GM12864 (cell line): Measurements from ENCODE around the gene WHRN.

ENCODE experiments used
- DNase-seq: peaks from one replicate; pipeline ENCODE4 v3.0.0-alpha.2; 2011; ENCODE audit warnings: low read depth
- H3K4me3 ChIP-seq: 2 replicates; pipeline ENCODE4 v1.5.1; 2011; ENCODE audit warnings: mild to moderate bottlenecking, low read depth, low read length, control low read depth
- TF ChIP-seq, protein P1 (sequence below): IDR thresholded peaks from 2 replicates; pipeline ENCODE4 v1.5.1; 2011; ENCODE audit warnings: low read depth, mild to moderate bottlenecking, moderate library complexity, low read length, control low read depth, inconsistent platforms; ENCODE audit errors: missing control alignments

The WHRN gene

DNA sequence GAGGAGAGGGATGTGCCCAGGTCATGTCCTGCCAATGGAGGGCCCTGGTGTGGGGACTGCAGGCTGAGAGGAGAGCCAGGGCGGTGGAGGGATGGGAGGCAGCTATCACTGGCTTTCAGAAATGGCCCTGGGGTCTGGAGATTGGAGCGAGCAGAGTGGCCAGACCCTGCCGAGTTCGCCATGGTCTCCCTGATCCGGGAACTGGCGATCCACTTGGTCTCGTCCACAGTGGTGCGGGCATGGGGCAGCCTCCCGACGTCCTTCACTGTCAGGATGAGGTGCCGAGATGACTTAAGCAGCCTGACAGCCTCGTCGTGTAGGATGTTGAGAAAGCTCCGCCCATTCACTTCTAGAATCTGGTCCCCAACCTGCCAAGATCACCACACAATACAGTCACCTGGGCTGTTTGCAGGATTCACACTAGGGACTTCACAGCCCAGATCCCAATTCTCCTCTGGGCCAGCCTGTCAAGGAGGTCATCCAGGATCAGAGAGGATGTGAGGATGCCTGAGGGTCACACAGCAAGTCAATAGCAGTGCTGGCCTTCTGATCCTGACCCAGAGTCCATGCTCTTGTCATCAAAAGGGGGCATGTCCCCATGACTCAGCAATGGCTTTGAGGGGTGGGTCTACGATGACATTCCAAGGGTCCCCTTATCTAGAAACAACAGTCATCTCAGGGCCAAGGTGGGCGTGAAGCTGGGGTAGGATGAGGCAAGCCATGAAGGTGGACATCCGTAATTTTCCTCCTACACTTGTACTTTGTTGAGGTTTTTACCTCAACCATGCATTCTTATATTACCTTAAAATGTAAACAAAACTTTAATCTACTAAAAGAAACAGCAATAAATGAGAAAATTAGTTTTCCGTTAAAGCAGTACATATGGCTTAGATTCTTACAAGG is 79.0 kb downstream of the WHRN start:
- H3K4me3 ChIP-seq = no peak overlapping the region
- TF ChIP-seq, protein P1, sequence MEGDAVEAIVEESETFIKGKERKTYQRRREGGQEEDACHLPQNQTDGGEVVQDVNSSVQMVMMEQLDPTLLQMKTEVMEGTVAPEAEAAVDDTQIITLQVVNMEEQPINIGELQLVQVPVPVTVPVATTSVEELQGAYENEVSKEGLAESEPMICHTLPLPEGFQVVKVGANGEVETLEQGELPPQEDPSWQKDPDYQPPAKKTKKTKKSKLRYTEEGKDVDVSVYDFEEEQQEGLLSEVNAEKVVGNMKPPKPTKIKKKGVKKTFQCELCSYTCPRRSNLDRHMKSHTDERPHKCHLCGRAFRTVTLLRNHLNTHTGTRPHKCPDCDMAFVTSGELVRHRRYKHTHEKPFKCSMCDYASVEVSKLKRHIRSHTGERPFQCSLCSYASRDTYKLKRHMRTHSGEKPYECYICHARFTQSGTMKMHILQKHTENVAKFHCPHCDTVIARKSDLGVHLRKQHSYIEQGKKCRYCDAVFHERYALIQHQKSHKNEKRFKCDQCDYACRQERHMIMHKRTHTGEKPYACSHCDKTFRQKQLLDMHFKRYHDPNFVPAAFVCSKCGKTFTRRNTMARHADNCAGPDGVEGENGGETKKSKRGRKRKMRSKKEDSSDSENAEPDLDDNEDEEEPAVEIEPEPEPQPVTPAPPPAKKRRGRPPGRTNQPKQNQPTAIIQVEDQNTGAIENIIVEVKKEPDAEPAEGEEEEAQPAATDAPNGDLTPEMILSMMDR = no peak
- no peak for DNase-seq

- DNase-seq = no peak
- TF ChIP-seq, protein P1 = no peak
- no peak overlapping the region for H3K4me3 ChIP-seq
Observed at GRCh38 chr9:114425126-114425525, 80.1 kb downstream of the WHRN start.

DNA sequence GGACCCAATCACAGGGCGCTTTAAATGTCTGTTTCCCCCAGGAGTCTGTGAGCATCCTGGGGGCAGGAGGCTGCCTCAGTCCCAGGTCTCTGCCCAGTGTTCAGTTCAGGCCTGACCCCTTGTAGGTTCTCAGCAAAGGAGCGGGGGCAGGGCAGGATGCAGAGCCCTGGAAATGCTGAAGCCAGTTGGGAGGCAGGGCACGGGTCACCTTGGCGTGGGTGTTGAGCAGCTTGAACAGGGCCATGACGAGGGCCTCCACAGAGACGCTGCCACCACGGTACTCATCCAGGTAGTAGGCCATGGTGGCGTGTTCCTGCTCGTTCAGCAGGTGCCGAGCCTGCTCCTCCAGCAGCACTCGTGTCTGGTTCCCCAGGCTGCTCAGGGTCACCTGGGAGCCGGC is 81.1 kb downstream of the WHRN start:
- no peak for DNase-seq
- TF ChIP-seq, protein P1 = no peak
- H3K4me3 ChIP-seq = no peak overlapping the region

DNA sequence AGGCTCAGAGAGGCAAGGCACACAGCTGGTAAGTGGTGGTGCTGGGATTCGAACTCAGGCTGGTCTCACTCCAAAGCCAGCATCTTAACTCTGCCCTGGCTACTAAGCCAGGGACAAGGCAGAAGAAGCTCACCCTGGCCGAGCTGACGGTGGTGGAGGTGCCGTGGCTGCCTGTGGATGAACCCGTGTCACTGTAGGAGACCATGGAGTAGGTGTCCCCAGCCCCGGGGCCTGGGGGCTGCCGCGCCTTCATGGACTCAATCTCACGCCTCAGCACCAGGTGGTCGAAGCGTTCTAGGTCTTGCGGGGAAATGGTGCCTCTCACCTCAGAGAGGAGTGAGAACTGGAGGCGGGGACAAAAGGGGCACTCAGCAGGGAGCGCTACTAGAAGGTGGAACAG is 82.1 kb downstream of the WHRN start:
- H3K4me3 ChIP-seq = no peak overlapping the region
- TF ChIP-seq, protein P1 = no peak
- no peak for DNase-seq

GRCh38 chr9:114421147-114421546 is 84.1 kb downstream of the WHRN start:
- DNase-seq = no peak
- TF ChIP-seq, protein P1 = no peak
- H3K4me3 ChIP-seq = no peak overlapping the region

- no peak for DNase-seq
- TF ChIP-seq, protein P1 = no peak
- H3K4me3 ChIP-seq = no peak overlapping the region
Observed at GRCh38 chr9:114419796-114420195, 85.5 kb downstream of the WHRN start.

DNA sequence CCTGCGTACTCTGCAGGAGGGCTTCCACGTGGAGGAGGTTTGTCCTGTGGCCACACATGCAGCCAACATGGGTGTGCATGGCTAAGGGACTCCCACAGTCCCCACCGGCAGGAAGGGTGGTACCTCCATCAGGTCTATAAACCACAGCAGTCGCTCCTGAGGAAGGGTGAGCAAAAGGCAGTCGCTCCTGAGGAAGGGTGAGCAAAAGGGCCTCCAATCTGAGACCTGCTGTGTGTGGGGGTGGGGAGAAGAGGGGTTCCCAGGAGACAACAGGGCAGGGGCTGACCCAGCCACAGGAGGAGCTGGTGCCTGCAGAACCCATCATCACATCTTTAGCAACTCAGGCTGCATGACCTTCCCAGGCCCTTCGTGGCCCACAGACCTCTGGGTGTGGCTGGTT is 87.2 kb downstream of the WHRN start:
- TF ChIP-seq, protein P1 = no peak
- no peak for DNase-seq
- no peak overlapping the region for H3K4me3 ChIP-seq
